Activated CD4-positive, CD25-positive, alpha-beta regulatory T cell treated with anti-CD3 and anti-CD28 coated beads, Interleukin-2, amount 50 U/mL, for 24 hours (primary cell): ENCODE results near the gene OR51E2.

Experiments
- ATAC-seq, 2 donors: fragments of 150-1000 bp; cut with Tn5 transposase; one replicate each; pipeline ENCODE4 v1.10.0; 2021; ENCODE audit warnings: mild to moderate bottlenecking in 1 of 2, moderate library complexity in 1 of 2

OR51E2 gene

GRCh38 chr11:4662876-4663275 is 34.8 kb downstream of the OR51E2 start:
- ATAC-seq, result no peak

GRCh38 chr11:4658629-4659445 is 38.8 kb downstream of the OR51E2 start:
- ATAC-seq, result no peak

GRCh38 chr11:4654635-4655369 is 42.9 kb downstream of the OR51E2 start:
- no peak for ATAC-seq

GRCh38 chr11:4647766-4648165 is 49.9 kb downstream of the OR51E2 start:
- no peak for ATAC-seq

- no peak for ATAC-seq
These were observed 51.7 kb downstream of the OR51E2 start for GRCh38 chr11:4645974-4646373.

- ATAC-seq, result no peak
These were observed 53.4 kb downstream of the OR51E2 start for GRCh38 chr11:4644233-4644632.

GRCh38 chr11:4643682-4644081 is 54.0 kb downstream of the OR51E2 start, which contains the start of gene OR51E1:
Gene OR51E1 (plus strand): TSS chr11:4643982. CDS start chr11:4652527, 8,545 bp downstream.
- ATAC-seq, result no peak

GRCh38 chr11:4643076-4643475 is 54.6 kb downstream of the OR51E2 start:
- ATAC-seq, result no peak

- ATAC-seq, result no peak
These were observed 55.6 kb downstream of the OR51E2 start for GRCh38 chr11:4642043-4642442.

GRCh38 chr11:4641501-4641900 is 56.2 kb downstream of the OR51E2 start:
- no peak for ATAC-seq

GRCh38 chr11:4639931-4640330 is 57.7 kb downstream of the OR51E2 start:
- no peak for ATAC-seq

GRCh38 chr11:4637662-4638047 is 60.0 kb downstream of the OR51E2 start:
- ATAC-seq, result no peak

- peak; percentile 80 to 86 for ATAC-seq
These were observed 60.5 kb downstream of the OR51E2 start, which contains the start of gene OR51D1 for GRCh38 chr11:4636962-4637661. Gene OR51D1 (plus strand): TSS chr11:4637477. CDS start chr11:4639791, 2,314 bp downstream.

GRCh38 chr11:4636136-4636535 is 61.5 kb downstream of the OR51E2 start:
- no peak for ATAC-seq
